ENCODE measurements around the gene ARHGAP8. TPM values are rescaled to one million over a fixed set of nuclear protein-coding genes. Genes with fewer than 3 reads are reported as not detected.

ARHGAP8 gene
- total and polyA plus RNA-seq, 10 of the 15 experiments (the other 5 are each of a cell fraction or from before 2014, with no cell fraction given) = 0.33 TPM; not detected in 9

GRCh38 chr22:44711241-44711560 is 41.2 kb upstream of the ARHGAP8 start:
- TF ChIP-seq E2F4 (IDR thresholded peaks at IDR 0.05; ENCODE audit: low read depth, low read length) (no peak), FOXM1 (IDR thresholded peaks at IDR 0.05; ENCODE audit: low read depth, low read length) (no peak), RBBP5 (conservative IDR thresholded peaks at IDR 0.05) (no peak)
- Histone ChIP-seq H3K4me2 (ENCODE audit: control insufficient read depth, insufficient read depth) (no peak overlapping the region), H3K9me3 (replicated peaks; ENCODE audit: control insufficient read depth, insufficient read depth, low read length) (no peaks in the 10 kb centered on the region), H3K36me3 (ENCODE audit: control insufficient read depth in 2 of 2, insufficient read depth in 2 of 2, low read length in 1 of 2) (no peaks in the 10 kb centered on the region), H3K4me1 (ENCODE audit: control insufficient read depth, insufficient read depth, low read length) (peaks cover 8% of the 10 kb centered on the region; the same call in 1 of the 2 replicates), H3K27me3 (replicated peaks in 1 of 2; ENCODE audit: control insufficient read depth in 2 of 2, insufficient read depth in 2 of 2, low read length in 1 of 2) (no peaks in the 10 kb centered on the region), H3K4me3 (no peak overlapping the region), H2AFZ (ENCODE audit: control insufficient read depth, low read depth, low read length) (no peak overlapping the region), H3K27ac (ENCODE audit: control insufficient read depth, insufficient read depth) (no peak overlapping the region), H3K9ac (ENCODE audit: control insufficient read depth, insufficient read depth, low read length) (no peak overlapping the region), H4K20me1 (ENCODE audit: control insufficient read depth, insufficient read depth) (no peaks in the 10 kb centered on the region), H3K79me2 (ENCODE audit: control insufficient read depth, insufficient read depth, low read length) (no peaks in the 10 kb centered on the region)
- RAD21 ChIA-PET (ENCODE audit: unreplicated experiment) = no interaction called here
- no TSS peak for BruUV-seq (replicated peaks)
- DNase-seq (ENCODE audit: low read depth, low spot score) (no peak), ATAC-seq (peak; percentile 12; the same call in 2 of the 3 replicates), FAIRE-seq (no peak)
- intact Hi-C loops (cut with micrococcal nuclease; ENCODE audit: unreplicated experiment) = no loop called here
- CTCF ChIA-PET = no interaction called here
- SMC1A ChIA-PET (ENCODE audit: uncharacterized antibody, unreplicated experiment) = interaction anchor here (1.4 kb wide), 1 partner anchor 8 kb away, joined by 3 read pairs; no protein-coding TSS in a partner anchor
- POLR2A ChIA-PET = no interaction called here
- 45% methylated on average over 4 of the region's 4 CpGs for WGBS (ENCODE audit: insufficient coverage, insufficient replicate concordance, low lambda C conversion rate, missing lambda C conversion rate)
- in situ Hi-C loops (cut with MboI) = no loop called here

GRCh38 chr22:44711690-44712555 is 40.5 kb upstream of the ARHGAP8 start:
- no TSS peak for BruUV-seq (replicated peaks)
- no peaks in the 10 kb centered on the region for H4K20me1 ChIP-seq (ENCODE audit: control insufficient read depth, insufficient read depth)
- POLR2A ChIA-PET = no interaction called here
- 77% methylated on average over 23 of the region's 23 CpGs for WGBS (ENCODE audit: insufficient coverage, insufficient replicate concordance, low lambda C conversion rate, missing lambda C conversion rate)
- intact Hi-C loops (cut with micrococcal nuclease; ENCODE audit: unreplicated experiment) = no loop called here
- H3K36me3 ChIP-seq (ENCODE audit: control insufficient read depth in 2 of 2, insufficient read depth in 2 of 2, low read length in 1 of 2) = no peaks in the 10 kb centered on the region
- no peaks in the 10 kb centered on the region for H3K79me2 ChIP-seq (ENCODE audit: control insufficient read depth, insufficient read depth, low read length)
- in situ Hi-C loops (cut with MboI) = no loop called here
- H3K9me3 ChIP-seq (replicated peaks; ENCODE audit: control insufficient read depth, insufficient read depth, low read length) = no peaks in the 10 kb centered on the region
- no peak overlapping the region for H3K4me3 ChIP-seq
- no peaks in the 10 kb centered on the region for H3K27me3 ChIP-seq (replicated peaks in 1 of 2; ENCODE audit: control insufficient read depth in 2 of 2, insufficient read depth in 2 of 2, low read length in 1 of 2)
- H3K4me1 ChIP-seq (ENCODE audit: control insufficient read depth, insufficient read depth, low read length) = peaks cover 8% of the 10 kb centered on the region; the same call in 1 of the 2 replicates
- H3K4me2 ChIP-seq (ENCODE audit: control insufficient read depth, insufficient read depth) = no peak overlapping the region
- no peak for FAIRE-seq
- no peak for ATAC-seq
- no peak overlapping the region for H3K9ac ChIP-seq (ENCODE audit: control insufficient read depth, insufficient read depth, low read length)
- H3K27ac ChIP-seq (ENCODE audit: control insufficient read depth, insufficient read depth) = no peak overlapping the region
- RAD21 ChIA-PET (ENCODE audit: unreplicated experiment) = no interaction called here
- CTCF ChIA-PET = interaction anchor here (0.6 to 1.2 kb wide), 2 partner anchors 23 to 117 kb away, joined by 3 read pairs; no protein-coding TSS in a partner anchor
- SMC1A ChIA-PET (ENCODE audit: uncharacterized antibody, unreplicated experiment) = interaction anchor here (1.4 kb wide), 1 partner anchor 9 kb away, joined by 3 read pairs; no protein-coding TSS in a partner anchor
- no peak overlapping the region for H2AFZ ChIP-seq (ENCODE audit: control insufficient read depth, low read depth, low read length)
- no peak for DNase-seq (ENCODE audit: low read depth, low spot score)
- TF ChIP-seq EP300 (IDR thresholded peaks at IDR 0.05; ENCODE audit: borderline replicate concordance in 1 of 2, control insufficient read depth in 1 of 2, low read depth in 2 of 2, low read length in 2 of 2) = no peak
- TF ChIP-seq TCF7 (IDR thresholded peaks at IDR 0.05; ENCODE audit: borderline replicate concordance) = no peak
- no peak for TF ChIP-seq SP1 (IDR thresholded peaks at IDR 0.05; ENCODE audit: low read depth, low read length)
- no peak for TF ChIP-seq ZBTB33 (IDR thresholded peaks at IDR 0.05)
- no peak for TF ChIP-seq MYB (IDR thresholded peaks at IDR 0.05; ENCODE audit: borderline replicate concordance, low read depth, low read length)
- TF ChIP-seq SREBF1 (IDR thresholded peaks at IDR 0.05; ENCODE audit: low read length) = no peak
- no peak for TF ChIP-seq SUPT20H (IDR thresholded peaks at IDR 0.05; ENCODE audit: borderline replicate concordance, control insufficient read depth, low read depth, low read length)
- TF ChIP-seq ZNF24 (IDR thresholded peaks at IDR 0.05) = no peak

Measured in GM12878 (cell line).